Stimulated activated memory B cell treated with anti-CD40 and anti-IgM and Interleukin-4, amounts not matched to agents 10 μg/mL and 1 μg/mL and 100 μg/mL, for 72 hours (primary cell): ENCODE data around the gene CEPT1.

Experiments
- ATAC-seq: fragments of 150-1000 bp; cut with Tn5 transposase; 2 replicates; pipeline ENCODE4 v1.10.0; 2021
- H3K27ac Mint-ChIP-seq: one replicate; pipeline ENCODE4 v1.8.0; 2022; ENCODE audit warnings: mild to moderate bottlenecking, mixed read lengths
- H3K27me3 Mint-ChIP-seq: one replicate; pipeline ENCODE4 v1.8.0; 2022; ENCODE audit warnings: mixed read lengths
- H3K36me3 Mint-ChIP-seq: one replicate; pipeline ENCODE4 v1.8.0; 2022; ENCODE audit warnings: mixed read lengths
- H3K4me1 Mint-ChIP-seq: one replicate; pipeline ENCODE4 v1.8.0; 2022; ENCODE audit warnings: mixed read lengths
- H3K4me3 Mint-ChIP-seq: one replicate; pipeline ENCODE4 v1.8.0; 2022; ENCODE audit warnings: mild to moderate bottlenecking, moderate library complexity, mixed read lengths
- H3K9me3 Mint-ChIP-seq: one replicate; pipeline ENCODE4 v1.8.0; 2022; ENCODE audit warnings: mixed read lengths

CEPT1 gene

DNA sequence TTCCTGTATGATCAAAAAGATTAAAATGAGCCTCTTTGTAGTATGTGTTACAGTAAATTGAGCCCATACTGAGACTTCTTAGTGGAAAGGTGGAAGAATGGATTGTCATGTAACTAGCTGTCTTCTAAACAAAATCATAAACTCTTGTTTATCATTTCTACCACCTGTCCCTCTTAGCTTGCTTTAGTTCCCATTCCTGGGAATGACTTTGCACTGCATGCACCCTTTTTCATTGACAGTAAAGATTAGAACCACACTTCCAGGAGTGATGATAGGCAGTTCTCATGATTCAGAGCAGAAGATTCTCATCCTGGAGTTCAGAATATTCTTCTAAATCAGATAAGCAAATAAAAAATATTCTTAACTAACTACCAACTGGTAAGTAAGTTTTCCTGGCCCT lies 32.4 kb downstream of the CEPT1 start:
- Mint-ChIP-seq H3K27me3 (no peaks in the 10 kb centered on the region), H3K27ac (peak overlapping the region; percentile 41), H3K4me1 (peaks cover 30% of the 10 kb centered on the region), H3K4me3 (no peak overlapping the region), H3K9me3 (no peaks in the 10 kb centered on the region), H3K36me3 (peaks cover 31% of the 10 kb centered on the region)
- no peak for ATAC-seq

DNA sequence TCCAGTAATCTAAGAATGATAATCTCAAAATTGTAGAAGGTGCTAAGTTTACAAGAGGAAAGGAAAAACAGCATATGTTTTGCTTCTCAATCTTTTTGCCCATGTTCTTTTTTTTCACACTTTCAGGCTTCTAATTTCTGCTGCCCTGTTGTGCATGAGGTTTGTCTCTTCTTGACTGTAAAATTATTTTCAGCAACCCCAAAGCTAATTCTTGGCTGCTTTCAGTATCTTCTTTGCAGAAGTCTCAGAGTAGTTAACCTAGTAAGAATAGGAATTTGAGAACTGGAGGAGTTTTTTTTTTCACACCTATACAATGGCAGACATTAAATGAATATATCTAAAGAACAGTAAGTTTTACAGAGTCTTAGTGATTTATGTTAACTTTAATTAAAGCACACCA lies 34.0 kb downstream of the CEPT1 start:
- Mint-ChIP-seq H3K27me3 (no peaks in the 10 kb centered on the region), H3K4me1 (peaks cover 30% of the 10 kb centered on the region), H3K4me3 (no peak overlapping the region), H3K9me3 (no peaks in the 10 kb centered on the region), H3K36me3 (peaks cover 33% of the 10 kb centered on the region), H3K27ac (no peak overlapping the region)
- ATAC-seq, result no peak

DNA sequence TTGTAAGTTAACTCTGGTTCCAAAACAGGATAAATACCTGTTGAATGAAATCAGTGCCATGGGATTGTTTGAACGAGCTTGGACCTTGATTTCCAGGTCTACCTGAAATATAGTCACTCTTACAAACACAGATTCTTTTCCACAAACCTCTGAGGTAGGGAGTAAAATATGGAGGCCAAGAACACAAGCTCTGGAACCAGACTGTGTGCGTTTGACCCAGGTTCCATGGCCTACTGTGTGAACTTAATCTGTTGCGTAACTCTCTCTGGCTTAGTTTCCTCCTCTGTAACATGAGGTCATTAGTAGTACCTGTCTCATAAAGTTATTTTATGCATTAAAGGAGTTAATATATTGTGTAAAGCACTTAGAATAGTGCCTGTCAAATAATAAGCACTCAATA lies 35.3 kb downstream of the CEPT1 start:
- no peaks in the 10 kb centered on the region for H3K9me3 Mint-ChIP-seq
- H3K4me3 Mint-ChIP-seq, result no peak overlapping the region
- no peak overlapping the region for H3K27ac Mint-ChIP-seq
- no peak for ATAC-seq
- peaks cover 30% of the 10 kb centered on the region for H3K4me1 Mint-ChIP-seq
- H3K27me3 Mint-ChIP-seq, result no peaks in the 10 kb centered on the region
- H3K36me3 Mint-ChIP-seq, result peaks cover 46% of the 10 kb centered on the region

DNA sequence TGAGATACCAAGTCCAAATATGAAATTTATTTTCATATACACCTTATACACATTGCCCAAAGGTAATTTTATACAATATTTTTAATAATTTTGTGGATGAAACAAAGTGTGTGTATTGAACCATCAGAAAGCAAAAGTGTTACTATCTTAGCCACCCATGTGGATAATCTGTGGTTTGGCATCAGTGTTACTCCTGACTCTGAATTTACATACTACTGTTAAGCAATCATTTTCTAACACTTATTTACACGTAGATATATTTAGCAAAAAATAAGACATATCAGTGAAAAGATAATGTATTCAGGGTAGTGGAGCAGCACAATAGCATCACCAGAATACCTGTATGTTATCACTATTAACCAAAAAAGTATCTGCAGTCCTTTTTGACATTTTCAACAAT lies 36.7 kb downstream of the CEPT1 start:
- Mint-ChIP-seq H3K36me3 (peaks cover 54% of the 10 kb centered on the region), H3K4me1 (peaks cover 33% of the 10 kb centered on the region), H3K27ac (no peak overlapping the region), H3K4me3 (no peak overlapping the region), H3K27me3 (no peaks in the 10 kb centered on the region), H3K9me3 (no peaks in the 10 kb centered on the region)
- no peak for ATAC-seq

DNA sequence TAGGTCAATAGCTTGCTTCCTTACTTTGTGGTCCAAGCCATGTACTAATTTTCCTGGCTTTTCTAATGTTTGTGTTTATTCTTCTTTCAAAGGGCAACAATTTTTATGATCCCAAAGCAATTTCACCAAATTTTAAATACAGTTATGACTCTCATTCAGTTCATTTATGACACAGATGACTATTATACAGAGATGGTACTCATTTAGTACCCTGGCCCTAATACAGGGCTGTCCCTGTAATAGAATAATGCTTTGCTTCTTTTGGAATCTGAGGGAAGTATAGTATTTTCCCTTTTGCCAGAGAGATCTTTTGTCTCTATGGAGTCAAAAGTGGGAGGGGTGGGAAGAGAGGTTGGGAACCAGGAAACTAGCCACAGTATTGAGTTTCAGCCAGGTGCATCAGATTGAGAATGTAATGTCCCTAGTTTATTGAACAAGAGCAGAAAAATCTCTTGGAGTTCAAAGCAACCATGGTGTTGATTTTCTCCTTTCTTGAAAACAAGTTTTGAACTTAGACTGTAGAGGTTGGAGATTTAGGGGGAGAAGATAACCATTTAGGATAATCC lies 40.0 kb downstream of the CEPT1 start:
- Mint-ChIP-seq H3K27ac (peak overlapping the region; percentile 69), H3K4me3 (no peak overlapping the region), H3K36me3 (peaks cover 62% of the 10 kb centered on the region), H3K27me3 (no peaks in the 10 kb centered on the region), H3K9me3 (no peaks in the 10 kb centered on the region), H3K4me1 (peaks cover 36% of the 10 kb centered on the region)
- no peak for ATAC-seq

DNA sequence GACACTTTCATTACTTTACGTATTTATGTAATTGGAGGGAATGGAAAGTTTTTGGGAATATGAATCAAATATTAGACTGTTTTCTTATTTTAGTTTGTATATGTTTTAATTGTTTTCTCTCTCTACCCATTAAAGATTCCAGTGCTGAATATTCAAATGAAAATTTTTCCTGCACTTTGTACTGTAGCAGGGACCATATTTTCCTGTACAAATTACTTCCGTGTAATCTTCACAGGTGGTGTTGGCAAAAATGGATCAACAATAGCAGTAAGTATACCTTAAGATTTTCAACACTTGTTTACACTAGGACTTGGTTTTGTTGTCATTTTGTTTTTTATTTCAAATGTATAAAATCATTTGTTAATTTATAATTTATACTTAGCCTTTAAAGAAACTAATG lies 42.0 kb downstream of the CEPT1 start:
- Mint-ChIP-seq H3K27ac (peak overlapping the region; percentile 40), H3K36me3 (peaks cover 72% of the 10 kb centered on the region)
- ATAC-seq, result no peak

DNA sequence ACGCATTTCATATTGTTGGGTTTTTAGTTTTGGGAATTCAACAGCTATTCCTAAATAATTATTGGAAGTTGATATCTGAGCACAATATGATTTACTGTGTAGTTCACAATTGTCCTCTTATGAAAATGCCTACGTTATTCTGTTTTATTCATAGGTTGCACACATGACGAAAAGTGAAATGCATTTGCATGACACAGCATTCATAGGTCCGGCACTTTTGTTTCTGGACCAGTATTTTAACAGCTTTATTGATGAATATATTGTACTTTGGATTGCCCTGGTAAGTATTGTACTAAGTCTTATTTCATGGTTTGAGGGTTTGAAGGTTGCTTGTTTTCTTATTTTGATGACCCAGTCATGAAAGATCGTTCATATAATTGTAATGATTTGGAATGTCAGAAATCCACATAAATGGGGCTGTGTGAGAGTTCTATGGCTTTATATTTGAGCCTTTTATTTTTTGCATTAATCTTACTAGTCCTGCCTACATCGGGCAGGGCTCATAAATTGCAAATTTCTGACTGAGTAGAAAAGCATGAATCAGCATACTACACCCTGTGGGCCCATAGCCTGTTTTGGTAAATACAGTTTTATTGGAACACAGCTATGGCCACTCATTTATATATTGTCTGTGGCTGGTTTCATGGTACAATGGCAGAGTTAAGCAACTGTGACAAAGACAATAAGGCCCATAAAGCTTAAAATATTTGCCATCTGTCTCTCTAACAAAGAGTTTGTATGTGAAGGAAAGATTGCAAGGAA lies 43.5 kb downstream of the CEPT1 start:
- peaks cover 76% of the 10 kb centered on the region for H3K36me3 Mint-ChIP-seq
- no peaks in the 10 kb centered on the region for H3K9me3 Mint-ChIP-seq
- no peaks in the 10 kb centered on the region for H3K27me3 Mint-ChIP-seq
- no peak for ATAC-seq
- no peak overlapping the region for H3K4me3 Mint-ChIP-seq
- H3K27ac Mint-ChIP-seq, result peak overlapping the region; percentile 53
- peaks cover 30% of the 10 kb centered on the region for H3K4me1 Mint-ChIP-seq

More for the DNA sequence above, 42.0 kb downstream of the CEPT1 start:
- H3K4me1 Mint-ChIP-seq, result peaks cover 28% of the 10 kb centered on the region
- H3K9me3 Mint-ChIP-seq, result no peaks in the 10 kb centered on the region
- H3K4me3 Mint-ChIP-seq, result no peak overlapping the region
- no peaks in the 10 kb centered on the region for H3K27me3 Mint-ChIP-seq

DNA sequence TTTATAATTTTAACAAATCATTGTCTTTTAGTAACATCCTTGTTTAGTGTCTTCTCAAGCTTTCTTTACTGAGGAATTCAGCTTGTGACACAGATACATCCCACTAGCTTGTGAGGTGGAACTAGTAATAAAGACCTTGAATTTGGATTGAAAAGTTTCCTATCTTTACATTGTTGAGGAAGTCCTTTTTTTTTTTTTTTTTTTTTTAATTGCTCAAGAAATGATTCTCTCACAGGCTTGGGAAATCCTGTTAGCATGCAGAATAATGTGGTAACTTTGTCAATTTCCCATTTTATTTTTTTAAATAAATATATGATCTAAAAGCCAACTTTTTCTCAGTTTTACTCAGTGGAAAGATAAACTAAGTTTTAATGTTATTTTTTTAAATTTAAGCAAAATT lies 44.6 kb downstream of the CEPT1 start:
- no peaks in the 10 kb centered on the region for H3K27me3 Mint-ChIP-seq
- H3K36me3 Mint-ChIP-seq, result peaks cover 81% of the 10 kb centered on the region
- no peak overlapping the region for H3K4me3 Mint-ChIP-seq
- no peak for ATAC-seq
- H3K4me1 Mint-ChIP-seq, result peaks cover 32% of the 10 kb centered on the region
- H3K9me3 Mint-ChIP-seq, result no peaks in the 10 kb centered on the region
- H3K27ac Mint-ChIP-seq, result peak overlapping the region; percentile 60

DNA sequence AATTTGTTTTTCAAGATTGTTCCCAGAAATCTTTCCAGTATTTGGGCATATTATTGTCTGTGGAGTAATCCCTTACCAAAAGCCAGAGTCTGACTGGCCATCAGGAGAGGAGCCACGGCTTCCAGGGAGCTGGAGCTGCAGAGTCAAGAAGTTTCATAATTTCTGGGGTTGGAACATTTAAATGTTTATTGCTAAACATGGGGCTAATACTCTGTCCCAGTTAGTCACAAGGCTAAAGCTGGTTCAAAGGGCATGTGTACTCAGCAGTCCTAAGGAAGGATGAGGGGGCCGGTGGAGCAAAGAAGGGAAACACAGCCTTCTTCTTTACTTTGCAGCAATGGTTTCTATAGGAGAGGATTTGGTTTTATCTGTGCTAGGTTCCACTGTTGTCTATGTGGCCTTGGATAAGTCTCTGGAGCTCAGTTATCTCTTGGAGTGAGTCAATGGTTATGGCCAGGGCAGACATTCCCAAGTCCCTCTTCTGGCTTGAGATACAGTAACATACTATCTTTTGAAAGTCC lies 51.0 kb downstream of the CEPT1 start:
- Mint-ChIP-seq H3K27ac (peak overlapping the region; percentile 72), H3K4me1 (peaks cover 41% of the 10 kb centered on the region), H3K36me3 (peaks cover 62% of the 10 kb centered on the region), H3K9me3 (no peaks in the 10 kb centered on the region), H3K27me3 (no peaks in the 10 kb centered on the region), H3K4me3 (no peak overlapping the region)
- ATAC-seq, result no peak

DNA sequence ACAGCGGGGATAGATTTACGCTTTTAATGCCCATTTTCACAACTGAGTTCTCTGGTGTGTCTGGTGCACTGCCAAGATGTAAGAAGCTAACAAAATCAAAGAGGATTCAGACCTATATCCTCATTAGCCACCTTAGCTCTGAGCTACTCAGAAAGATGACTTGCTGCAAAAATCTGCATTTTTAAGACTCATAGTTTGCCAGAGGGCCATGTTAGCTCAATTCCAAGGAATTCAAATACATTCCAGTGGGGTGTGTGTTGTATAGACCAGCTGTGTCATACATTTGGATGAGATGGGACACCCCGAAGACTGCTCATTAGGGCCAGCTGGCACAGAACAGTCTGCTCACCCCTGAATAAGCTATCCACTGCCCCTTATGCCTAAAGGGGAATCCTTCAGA lies 51.5 kb downstream of the CEPT1 start:
- H3K36me3 Mint-ChIP-seq, result peaks cover 67% of the 10 kb centered on the region
- no peaks in the 10 kb centered on the region for H3K27me3 Mint-ChIP-seq
- H3K4me3 Mint-ChIP-seq, result no peak overlapping the region
- peaks cover 46% of the 10 kb centered on the region for H3K4me1 Mint-ChIP-seq
- H3K27ac Mint-ChIP-seq, result peak overlapping the region; percentile 72
- no peak for ATAC-seq
- H3K9me3 Mint-ChIP-seq, result no peaks in the 10 kb centered on the region

DNA sequence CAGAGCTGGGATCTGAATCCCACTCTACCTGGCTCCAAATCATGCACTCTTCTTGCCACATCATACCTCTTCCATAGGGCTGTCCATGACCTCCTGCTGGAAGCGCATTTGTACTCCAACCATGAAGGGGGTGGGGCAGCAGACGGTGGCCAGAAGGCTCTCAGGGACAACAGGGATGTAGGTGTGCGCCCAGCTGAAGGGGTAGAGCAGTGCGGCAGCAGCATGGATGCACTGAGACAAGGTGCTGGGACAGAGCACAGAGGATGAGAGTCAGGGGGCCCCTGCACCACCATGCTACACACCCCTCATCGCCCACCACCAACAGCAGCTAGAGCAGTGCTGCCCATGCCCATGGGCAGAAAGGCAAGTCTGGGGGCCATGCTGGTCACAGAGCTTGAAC lies 52.1 kb downstream of the CEPT1 start:
- Mint-ChIP-seq H3K9me3 (no peaks in the 10 kb centered on the region), H3K4me3 (no peak overlapping the region), H3K4me1 (peaks cover 52% of the 10 kb centered on the region), H3K36me3 (peaks cover 67% of the 10 kb centered on the region), H3K27me3 (no peaks in the 10 kb centered on the region), H3K27ac (peak overlapping the region; percentile 72)
- no peak for ATAC-seq

DNA sequence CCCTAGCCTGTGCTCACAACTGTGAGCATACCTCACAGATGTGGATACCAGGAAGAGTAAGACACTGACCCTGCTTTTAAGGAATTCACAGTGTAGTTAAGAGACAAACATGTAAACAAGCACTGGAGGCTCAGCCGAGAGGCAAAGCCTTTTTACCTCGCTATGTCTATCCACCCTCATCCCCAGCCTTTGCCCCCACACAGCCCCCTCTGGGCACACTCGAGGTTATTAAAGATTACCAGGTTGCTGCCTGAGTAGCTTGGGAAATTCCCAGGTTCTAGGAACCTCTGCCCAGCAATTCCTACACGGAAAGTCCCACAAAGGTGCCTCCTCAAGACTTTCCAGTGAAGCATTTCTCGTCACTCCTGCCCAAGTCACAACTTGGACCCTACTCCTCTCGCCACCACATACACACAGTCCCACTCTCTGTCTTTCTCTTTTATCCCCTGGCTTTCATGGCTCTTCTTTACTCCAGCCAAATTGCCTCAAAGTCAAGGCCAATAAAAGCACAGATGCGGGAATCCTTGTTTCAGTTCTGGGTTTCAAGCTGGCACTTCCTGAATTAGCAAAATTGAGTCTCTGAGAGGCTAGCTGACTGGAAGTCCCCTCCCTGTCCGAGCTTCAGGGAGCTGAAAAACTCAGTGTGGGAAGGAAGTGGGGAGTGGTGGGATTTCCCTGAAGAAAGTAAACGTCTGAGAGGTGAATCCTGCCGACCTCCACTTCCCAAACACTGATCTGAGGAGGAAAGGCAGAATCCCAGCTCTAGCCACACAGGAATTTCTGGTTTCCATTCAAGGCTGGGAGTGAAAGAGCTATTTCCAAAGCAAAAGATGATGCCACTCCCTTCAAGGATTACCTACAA lies 52.9 kb downstream of the CEPT1 start:
- Mint-ChIP-seq H3K36me3 (peaks cover 67% of the 10 kb centered on the region), H3K9me3 (no peaks in the 10 kb centered on the region), H3K4me1 (peaks cover 60% of the 10 kb centered on the region), H3K27ac (peak overlapping the region; percentile 72), H3K27me3 (no peaks in the 10 kb centered on the region), H3K4me3 (peak overlapping the region; percentile 14)
- peak; percentile 54 for ATAC-seq

DNA sequence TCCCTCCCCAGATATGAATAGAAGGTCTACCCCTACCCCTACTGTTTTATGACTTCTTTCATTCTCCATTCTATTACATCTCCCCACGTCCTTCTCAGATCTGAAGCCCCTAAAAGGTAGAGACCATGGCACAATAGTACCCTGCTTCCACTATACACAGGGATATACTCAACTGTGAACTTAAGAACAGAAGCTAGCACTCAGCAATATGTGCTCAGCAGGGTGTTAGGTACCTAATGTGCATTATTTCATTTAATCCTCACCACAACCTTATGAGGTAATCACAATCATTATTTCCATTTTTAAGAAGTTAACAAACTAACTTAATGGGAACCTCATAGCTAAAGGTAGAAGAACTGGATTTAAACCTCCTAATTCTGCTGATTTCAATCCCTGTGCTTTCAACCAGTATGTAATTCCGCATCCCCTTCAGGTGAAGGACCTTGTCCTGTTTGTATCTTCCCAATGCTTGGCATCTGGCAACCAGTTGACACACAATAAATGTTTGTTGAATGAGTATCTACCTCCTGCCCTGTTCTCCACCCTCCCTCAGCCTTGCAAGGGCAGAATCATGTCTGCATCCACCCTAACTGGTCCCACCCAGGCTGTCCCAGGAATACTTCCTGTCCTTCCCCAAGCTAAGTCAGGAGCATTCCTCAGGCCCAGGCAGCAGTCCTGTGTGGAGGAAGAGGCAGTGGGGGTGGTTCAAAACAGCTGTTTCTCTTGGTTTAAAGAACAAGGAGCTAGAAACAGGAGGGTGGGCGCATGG lies 53.9 kb downstream of the CEPT1 start:
- no peak for ATAC-seq
- H3K27me3 Mint-ChIP-seq, result no peaks in the 10 kb centered on the region
- peaks cover 63% of the 10 kb centered on the region for H3K4me1 Mint-ChIP-seq
- peaks cover 57% of the 10 kb centered on the region for H3K36me3 Mint-ChIP-seq
- no peak overlapping the region for H3K4me3 Mint-ChIP-seq
- peak overlapping the region; percentile 72 for H3K27ac Mint-ChIP-seq
- no peaks in the 10 kb centered on the region for H3K9me3 Mint-ChIP-seq

DNA sequence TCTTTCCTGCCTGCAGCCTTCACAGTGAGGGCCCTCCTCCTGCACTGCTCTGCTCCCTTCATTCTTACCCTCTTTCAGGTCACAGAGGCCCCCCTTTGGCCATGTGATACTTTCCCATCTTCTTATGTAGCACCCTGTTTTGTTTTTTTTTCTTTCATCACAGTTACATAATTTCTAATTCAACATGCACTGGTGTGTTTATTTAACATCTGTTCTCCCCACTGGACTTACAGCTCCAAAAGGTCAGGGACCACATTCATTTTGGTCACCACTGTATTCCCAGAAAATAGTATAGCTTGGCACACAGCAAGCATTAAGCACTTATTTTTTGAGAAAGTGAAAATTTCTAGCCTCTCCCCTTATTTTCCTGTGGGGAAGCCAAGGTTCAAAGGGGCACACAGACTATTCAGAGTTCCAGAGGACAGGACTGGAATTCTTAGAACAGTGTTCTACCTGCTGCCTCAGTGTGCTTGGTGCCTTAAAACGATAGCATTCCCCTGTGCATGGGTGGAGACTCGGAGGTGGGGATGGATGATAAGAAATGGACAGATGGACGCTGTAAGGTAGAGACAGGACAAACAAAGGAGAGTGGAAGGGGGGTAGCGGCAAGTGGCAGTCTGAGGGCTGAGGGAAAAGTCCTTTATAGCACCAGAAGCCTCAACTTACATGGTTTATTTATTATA lies 55.1 kb downstream of the CEPT1 start:
- Mint-ChIP-seq H3K27me3 (no peaks in the 10 kb centered on the region), H3K4me3 (no peak overlapping the region), H3K9me3 (no peaks in the 10 kb centered on the region), H3K27ac (peak overlapping the region; percentile 72), H3K4me1 (peaks cover 75% of the 10 kb centered on the region), H3K36me3 (peaks cover 49% of the 10 kb centered on the region)
- ATAC-seq, result no peak
